LNCaP clone FGC (cell line): Measurements from ENCODE around the gene ADAMTS15.

Experiments
- DNase-seq: peaks from one replicate; pipeline ENCODE4 v3.0.0-alpha.2; 2011; ENCODE audit warnings: low read depth
- H3K4me3 ChIP-seq: 2 replicates; pipeline ENCODE4 v1.5.1; 2011; ENCODE audit warnings: mild to moderate bottlenecking, low read depth, low read length, control low read depth
- CTCF ChIP-seq: IDR thresholded peaks from 2 replicates; pipeline ENCODE4 v1.5.1; 2012; ENCODE audit warnings: mild to moderate bottlenecking; ENCODE audit not compliant: control insufficient read depth, insufficient read depth; ENCODE audit errors: extremely low read depth

The ADAMTS15 gene

GRCh38 chr11:130504317-130504716 lies 55.9 kb downstream of the ADAMTS15 start:
- no peak for TF ChIP-seq CTCF
- no peak overlapping the region for H3K4me3 ChIP-seq
- DNase-seq: no peak

GRCh38 chr11:130508913-130509312 lies 60.5 kb downstream of the ADAMTS15 start:
- no peak overlapping the region for H3K4me3 ChIP-seq
- no peak for DNase-seq
- TF ChIP-seq CTCF: no peak

GRCh38 chr11:130509942-130510341 lies 61.5 kb downstream of the ADAMTS15 start:
- TF ChIP-seq CTCF: no peak
- no peak for DNase-seq
- H3K4me3 ChIP-seq: no peak overlapping the region

GRCh38 chr11:130510407-130511006 lies 62.1 kb downstream of the ADAMTS15 start:
- H3K4me3 ChIP-seq: no peak overlapping the region
- no peak for TF ChIP-seq CTCF
- DNase-seq: peak; percentile 73

GRCh38 chr11:130511765-130512164 lies 63.3 kb downstream of the ADAMTS15 start:
- DNase-seq: no peak
- no peak overlapping the region for H3K4me3 ChIP-seq
- TF ChIP-seq CTCF: no peak

- DNase-seq: no peak
- TF ChIP-seq CTCF: no peak
- H3K4me3 ChIP-seq: no peak overlapping the region
These were observed 64.2 kb downstream of the ADAMTS15 start for GRCh38 chr11:130512662-130513061.

GRCh38 chr11:130513132-130513531 lies 64.7 kb downstream of the ADAMTS15 start:
- H3K4me3 ChIP-seq: no peak overlapping the region
- no peak for DNase-seq
- no peak for TF ChIP-seq CTCF
